ENCODE data around the gene ANXA9.

Gene ANXA9

GRCh38 chr1:150974580-150975478 lies 7.3 kb upstream of the ANXA9 start, which contains the start of gene CERS2:
Gene CERS2 (minus strand): TSS chr1:150974835. CDS start chr1:150969090, 5,745 bp downstream.
- DNase-seq (ENCODE audit: low spot score), result peak; percentile 87

GRCh38 chr1:150976401-150976821 lies 5.7 kb upstream of the ANXA9 start:
- no peak for DNase-seq (ENCODE audit: low spot score)

GRCh38 chr1:150976879-150977694 lies 5.0 kb upstream of the ANXA9 start:
- DNase-seq (ENCODE audit: low spot score), result peak; percentile 70

- DNase-seq (ENCODE audit: low spot score), result peak; percentile 92
Observed at GRCh38 chr1:150979092-150980056, 2.7 kb upstream of the ANXA9 start.

- no peak for DNase-seq (ENCODE audit: low spot score)
Observed at GRCh38 chr1:150981177-150981804, 801 bp upstream of the ANXA9 start.

- no peak for DNase-seq (ENCODE audit: low spot score)
Observed at GRCh38 chr1:150985179-150985825, 3.2 kb downstream of the ANXA9 start.

DNA sequence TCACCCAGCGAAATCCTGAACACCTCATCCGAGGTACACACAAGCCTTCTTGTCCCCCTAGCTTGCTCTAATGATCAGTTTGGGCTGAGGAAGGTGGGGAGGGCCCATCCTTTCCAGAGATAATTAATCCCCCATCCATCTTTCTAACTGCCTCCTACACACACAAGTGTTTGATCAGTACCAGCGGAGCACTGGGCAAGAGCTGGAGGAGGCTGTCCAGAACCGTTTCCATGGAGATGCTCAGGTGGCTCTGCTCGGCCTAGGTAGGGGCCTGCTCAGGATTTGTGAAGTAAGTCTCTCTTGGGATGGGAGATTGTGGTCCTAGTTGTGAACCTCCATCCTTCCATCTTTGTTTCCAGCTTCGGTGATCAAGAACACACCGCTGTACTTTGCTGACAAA lies 5.8 kb downstream of the ANXA9 start:
- DNase-seq (ENCODE audit: low spot score), result no peak

- no peak for DNase-seq (ENCODE audit: low spot score)
Observed at GRCh38 chr1:150992626-150993025, 10.5 kb downstream of the ANXA9 start.

DNA sequence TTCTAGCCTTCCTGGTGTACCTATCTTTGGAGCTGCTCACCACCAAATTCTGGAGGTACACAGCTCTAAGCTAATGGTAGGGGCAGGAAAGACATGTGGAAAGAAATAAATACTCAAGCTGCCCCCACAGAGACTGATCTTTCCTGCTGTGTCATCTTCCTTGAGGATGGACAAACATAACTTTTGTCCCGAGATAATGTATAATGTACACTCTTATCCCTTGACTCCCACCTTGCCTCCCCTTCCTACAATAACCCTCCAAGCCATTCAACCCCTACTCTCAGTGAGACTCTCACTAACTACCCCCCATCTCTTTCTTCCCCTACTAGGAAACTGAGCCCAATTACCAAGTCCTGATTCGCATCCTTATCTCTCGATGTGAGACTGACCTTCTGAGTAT lies 12.2 kb downstream of the ANXA9 start:
- DNase-seq (ENCODE audit: low spot score), result no peak

DNA sequence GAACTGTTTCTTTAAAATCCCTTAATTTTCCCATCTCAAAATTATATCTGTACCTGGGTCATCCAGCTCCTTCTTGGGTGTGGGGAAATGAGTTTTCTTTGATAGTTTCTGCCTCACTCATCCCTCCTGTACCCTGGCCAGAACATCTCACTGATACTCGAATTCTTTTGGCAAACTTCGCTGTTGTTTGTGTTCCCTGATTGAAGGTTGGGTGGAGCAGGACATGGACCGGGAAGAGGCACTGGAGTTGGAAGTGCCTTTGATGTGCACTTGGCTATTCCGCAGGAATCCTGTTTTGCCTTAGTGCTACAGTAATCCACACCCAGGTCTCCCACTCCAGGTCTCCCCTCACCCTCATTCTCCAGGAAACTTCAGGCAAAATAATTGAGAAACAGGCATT lies 13.4 kb downstream of the ANXA9 start:
- no peak for DNase-seq (ENCODE audit: low spot score)

DNA sequence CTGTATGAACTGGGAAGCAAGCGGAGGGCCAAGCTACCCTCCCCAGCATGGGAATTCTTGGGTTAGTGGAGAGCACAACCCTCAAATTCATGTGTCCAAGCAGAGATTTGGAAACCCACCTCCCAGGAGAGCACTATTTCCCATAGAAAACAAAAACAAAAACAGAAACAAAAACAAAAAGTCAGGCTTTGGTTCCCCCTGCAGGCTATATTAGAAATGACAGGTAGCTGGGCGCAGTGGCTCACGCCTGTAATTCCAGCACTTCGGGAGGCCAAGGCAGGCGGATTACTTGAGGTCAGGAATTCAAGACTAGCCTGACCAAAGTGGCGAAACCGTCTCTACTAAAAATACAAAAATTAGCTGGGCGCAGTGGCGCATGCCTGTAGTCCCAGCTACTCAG lies 13.8 kb downstream of the ANXA9 start:
- peak; percentile 34 for DNase-seq (ENCODE audit: low spot score)

GRCh38 chr1:150997126-150997872 lies 15.2 kb downstream of the ANXA9 start:
- no peak for DNase-seq (ENCODE audit: low spot score)

DNA sequence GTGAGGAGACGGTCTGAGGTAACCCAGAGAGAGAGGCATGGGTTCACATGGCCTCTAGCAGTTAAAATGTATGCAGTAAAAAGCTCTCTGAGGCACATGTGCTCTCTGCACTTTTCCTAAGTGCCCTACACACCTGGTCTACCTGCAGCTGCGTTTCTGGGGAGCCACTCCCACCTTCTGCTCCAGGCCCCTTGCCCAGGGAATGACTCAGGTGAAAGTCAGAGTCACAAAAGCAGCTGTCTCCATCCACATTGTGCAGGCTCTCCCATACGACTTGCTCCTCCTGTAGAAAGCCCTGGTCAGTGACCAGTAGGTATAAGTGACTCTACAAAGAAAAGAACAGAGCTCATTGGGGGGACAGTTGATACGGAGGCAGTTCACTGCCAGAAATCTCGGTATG lies 15.9 kb downstream of the ANXA9 start:
- no peak for DNase-seq (ENCODE audit: low spot score)

- no peak for DNase-seq (ENCODE audit: low spot score)
Observed at GRCh38 chr1:150999051-150999674, 17.1 kb downstream of the ANXA9 start.

DNA sequence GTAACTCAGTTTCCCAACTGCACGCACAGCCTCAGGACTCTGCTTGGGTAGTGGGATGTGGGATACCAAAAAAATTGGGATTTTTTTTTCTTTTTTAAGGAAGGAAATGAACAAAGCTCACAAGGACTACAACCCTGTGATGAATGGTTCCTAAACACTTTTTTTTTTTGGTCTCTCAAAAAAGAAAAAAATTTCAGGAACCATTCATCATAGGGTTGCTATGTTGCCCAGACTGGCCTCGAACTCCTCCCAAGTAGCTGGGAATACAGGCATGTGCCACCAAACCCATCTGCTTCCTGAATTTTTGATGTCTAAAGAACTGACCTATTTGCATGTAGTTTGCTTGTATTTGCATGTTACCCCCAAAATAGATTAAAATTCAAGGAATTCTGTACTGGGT lies 17.8 kb downstream of the ANXA9 start:
- DNase-seq (ENCODE audit: low spot score), result no peak

- DNase-seq (ENCODE audit: low spot score), result no peak
Observed at GRCh38 chr1:151000408-151000807, 18.3 kb downstream of the ANXA9 start.

- DNase-seq (ENCODE audit: low spot score), result no peak
Observed at GRCh38 chr1:151001602-151002001, 19.5 kb downstream of the ANXA9 start.

GRCh38 chr1:151002051-151002450 lies 20.0 kb downstream of the ANXA9 start:
- no peak for DNase-seq (ENCODE audit: low spot score)

DNA sequence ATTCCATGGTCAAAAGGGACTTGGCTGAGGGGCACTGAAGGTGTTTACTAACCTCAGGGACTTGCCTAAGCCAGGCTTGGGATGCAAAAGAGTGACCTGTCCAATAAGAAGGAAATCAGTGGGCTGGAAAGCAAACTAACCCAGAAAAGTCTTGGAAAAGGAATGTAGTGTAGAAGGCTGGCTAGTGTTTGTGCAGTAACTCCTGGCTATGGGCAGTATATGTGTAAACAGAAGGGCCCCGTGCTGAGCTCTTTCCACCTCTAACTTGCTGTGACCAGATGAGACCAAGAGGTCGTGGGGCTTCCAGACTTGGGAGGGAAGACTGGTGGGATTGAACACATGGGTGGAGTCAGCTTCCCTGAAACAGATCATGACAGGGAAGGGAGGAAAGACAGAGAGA lies 20.5 kb downstream of the ANXA9 start:
- no peak for DNase-seq (ENCODE audit: low spot score)

DNA sequence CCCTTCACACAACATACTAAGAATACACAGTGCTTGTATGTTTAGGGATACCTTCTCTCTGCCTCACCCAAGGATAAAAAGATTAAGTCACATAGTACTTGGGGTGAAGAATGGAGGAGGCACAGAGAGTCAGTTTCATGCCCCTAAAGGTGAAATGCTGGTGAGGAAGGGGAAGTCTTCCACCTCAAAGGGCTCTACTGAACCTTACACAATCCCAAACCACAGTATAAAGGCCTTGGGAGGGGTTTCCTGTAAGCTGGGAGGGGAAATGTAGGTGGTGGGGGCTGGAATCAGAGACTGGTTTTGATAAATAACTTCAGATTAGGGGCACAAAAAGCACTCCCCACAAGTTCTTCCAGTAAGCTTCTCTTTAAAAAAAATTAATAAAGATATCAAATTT lies 21.1 kb downstream of the ANXA9 start:
- no peak for DNase-seq (ENCODE audit: low spot score)
